Vagina (tissue), 2 donors: ENCODE data around the gene TRAPPC8.

Source experiments
- POLR2A ChIP-seq, 2 donors: fragments of 450-650 bp; IDR thresholded peaks; one replicate each; pipeline ENCODE4 v1.6.1; 2017; ENCODE audit warnings: antibody characterized with exemption in 2 of 2, mild to moderate bottlenecking in 2 of 2, moderate library complexity in 2 of 2
- POLR2AphosphoS5 ChIP-seq, 2 donors: sonication (generic); formaldehyde crosslinking; IDR thresholded peaks; one replicate each; pipeline ENCODE4 v1.9.0; 2017; ENCODE audit warnings: antibody characterized with exemption in 2 of 2, mild to moderate bottlenecking in 2 of 2, low read depth in 1 of 2; ENCODE audit not compliant: insufficient read depth in 1 of 2
- TF ChIP-seq, protein P1 (sequence below), 3 experiments: fragments of 450-650 bp in 2 of 3; fragments of 200-600 bp in 1 of 3; sonication (generic) in 1 of 3; IDR thresholded peaks; one replicate each; pipeline ENCODE4 v1.5.1; 2017 to 2019; ENCODE audit warnings: antibody characterized with exemption in 3 of 3, mild to moderate bottlenecking in 2 of 3, moderate library complexity in 2 of 3

DNA sequence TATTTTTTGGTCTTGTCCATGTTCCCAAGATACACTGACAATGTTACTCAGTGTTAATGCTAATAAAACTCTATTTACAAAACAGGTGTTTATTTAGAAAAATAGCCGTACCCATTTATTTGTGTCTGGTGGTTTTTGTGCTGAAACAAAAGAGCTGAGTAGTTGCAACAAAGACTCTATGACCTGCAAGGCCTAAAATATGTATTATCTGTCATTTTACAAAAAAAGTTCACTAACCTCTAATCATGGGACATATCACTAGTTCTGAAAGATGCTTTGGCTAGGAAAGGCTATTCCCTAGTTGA, 123.1 kb downstream of the TRAPPC8 start:
- TF ChIP-seq, protein P1, sequence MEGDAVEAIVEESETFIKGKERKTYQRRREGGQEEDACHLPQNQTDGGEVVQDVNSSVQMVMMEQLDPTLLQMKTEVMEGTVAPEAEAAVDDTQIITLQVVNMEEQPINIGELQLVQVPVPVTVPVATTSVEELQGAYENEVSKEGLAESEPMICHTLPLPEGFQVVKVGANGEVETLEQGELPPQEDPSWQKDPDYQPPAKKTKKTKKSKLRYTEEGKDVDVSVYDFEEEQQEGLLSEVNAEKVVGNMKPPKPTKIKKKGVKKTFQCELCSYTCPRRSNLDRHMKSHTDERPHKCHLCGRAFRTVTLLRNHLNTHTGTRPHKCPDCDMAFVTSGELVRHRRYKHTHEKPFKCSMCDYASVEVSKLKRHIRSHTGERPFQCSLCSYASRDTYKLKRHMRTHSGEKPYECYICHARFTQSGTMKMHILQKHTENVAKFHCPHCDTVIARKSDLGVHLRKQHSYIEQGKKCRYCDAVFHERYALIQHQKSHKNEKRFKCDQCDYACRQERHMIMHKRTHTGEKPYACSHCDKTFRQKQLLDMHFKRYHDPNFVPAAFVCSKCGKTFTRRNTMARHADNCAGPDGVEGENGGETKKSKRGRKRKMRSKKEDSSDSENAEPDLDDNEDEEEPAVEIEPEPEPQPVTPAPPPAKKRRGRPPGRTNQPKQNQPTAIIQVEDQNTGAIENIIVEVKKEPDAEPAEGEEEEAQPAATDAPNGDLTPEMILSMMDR (IDR thresholded peaks at IDR 0.05): no peak
- no peak for TF ChIP-seq POLR2A (IDR thresholded peaks at IDR 0.05)
- no peak for TF ChIP-seq POLR2AphosphoS5 (IDR thresholded peaks at IDR 0.05; ENCODE audit: insufficient read depth in 1 of 2, low read depth in 1 of 2)
